GM21576 (cell line): ENCODE data around the gene SLC37A2.
"Not testable (repeated sequence)": the region's sequence is repeated elsewhere in the genome, so short reads cannot be mapped to it uniquely, and the experiment has no call there.

Source experiments
- ATAC-seq: cut with Tn5 transposase; IDR thresholded peaks from one replicate; pipeline ENCODE4 v1.9.1; 2021; ENCODE audit warnings: mild to moderate bottlenecking, moderate library complexity; ENCODE audit not compliant: unreplicated experiment

SLC37A2 gene

GRCh38 chr11:125062931-125063428 is at the start of gene SLC37A2:
Gene SLC37A2 (plus strand): TSS chr11:125063305. CDS start chr11:125063368, 63 bp downstream.
- peak; percentile 95 for ATAC-seq

- ATAC-seq, result no peak
Measured at GRCh38 chr11:125016413-125016812, 46.7 kb upstream of the SLC37A2 start.

- no peak for ATAC-seq
Measured at GRCh38 chr11:125020342-125020741, 42.8 kb upstream of the SLC37A2 start.

GRCh38 chr11:125022551-125022950 is 40.6 kb upstream of the SLC37A2 start:
- ATAC-seq, result no peak

GRCh38 chr11:125025968-125026367 is 37.1 kb upstream of the SLC37A2 start:
- ATAC-seq, result no peak

- not testable (repeated sequence) for ATAC-seq
Measured at GRCh38 chr11:125029431-125029830, 33.7 kb upstream of the SLC37A2 start.

- no peak for ATAC-seq
Measured at GRCh38 chr11:125036933-125037332, 26.2 kb upstream of the SLC37A2 start.

GRCh38 chr11:125049164-125049792 is 13.8 kb upstream of the SLC37A2 start:
- no peak for ATAC-seq

- ATAC-seq, result no peak
Measured at GRCh38 chr11:125052047-125052446, 11.1 kb upstream of the SLC37A2 start.

- ATAC-seq, result no peak
Measured at GRCh38 chr11:125053167-125053566, 9.9 kb upstream of the SLC37A2 start.

- ATAC-seq, result no peak
Measured at GRCh38 chr11:125055107-125055715, 7.9 kb upstream of the SLC37A2 start.

- not testable (repeated sequence) for ATAC-seq
Measured at GRCh38 chr11:125056111-125056510, 7.0 kb upstream of the SLC37A2 start.

GRCh38 chr11:125056931-125057692 is 6.0 kb upstream of the SLC37A2 start:
- ATAC-seq, result no peak

GRCh38 chr11:125057693-125058016 is 5.5 kb upstream of the SLC37A2 start:
- no peak for ATAC-seq

- no peak for ATAC-seq
Measured at GRCh38 chr11:125061281-125061680, 1.8 kb upstream of the SLC37A2 start.

- no peak for ATAC-seq
Measured at GRCh38 chr11:125062218-125062930, 731 bp upstream of the SLC37A2 start.

GRCh38 chr11:125063429-125064043 is 431 bp downstream of the SLC37A2 start:
- peak; percentile 5 for ATAC-seq

- no peak for ATAC-seq
Measured at GRCh38 chr11:125064070-125064469, 965 bp downstream of the SLC37A2 start.

- ATAC-seq, result no peak
Measured at GRCh38 chr11:125068368-125068767, 5.3 kb downstream of the SLC37A2 start.

GRCh38 chr11:125069008-125069407 is 5.9 kb downstream of the SLC37A2 start:
- no peak for ATAC-seq

GRCh38 chr11:125069796-125070195 is 6.7 kb downstream of the SLC37A2 start:
- no peak for ATAC-seq
